D721Med (cell line): ENCODE data around the gene ERN1.

Source experiments
- DNase-seq: peaks from one replicate; pipeline ENCODE4 v3.0.0; 2011; ENCODE audit warnings: low spot score; ENCODE audit not compliant: insufficient read length
- FAIRE-seq: peaks from 2 replicates; lab custom pipeline; 2011; peaks lifted over from hg19 to GRCh38; lab: Jason Lieb, UNC
- TF ChIP-seq, protein P1 (sequence below): IDR thresholded peaks from 2 replicates; pipeline ENCODE4 v1.5.1; 2012; ENCODE audit warnings: mild to moderate bottlenecking, control low read depth; ENCODE audit not compliant: insufficient read depth; ENCODE audit errors: missing control alignments

Gene ERN1

GRCh38 chr17:64153565-64154312 lies 23.8 kb upstream of the ERN1 start:
- no peak for DNase-seq
- no peak for FAIRE-seq
- TF ChIP-seq, protein P1, sequence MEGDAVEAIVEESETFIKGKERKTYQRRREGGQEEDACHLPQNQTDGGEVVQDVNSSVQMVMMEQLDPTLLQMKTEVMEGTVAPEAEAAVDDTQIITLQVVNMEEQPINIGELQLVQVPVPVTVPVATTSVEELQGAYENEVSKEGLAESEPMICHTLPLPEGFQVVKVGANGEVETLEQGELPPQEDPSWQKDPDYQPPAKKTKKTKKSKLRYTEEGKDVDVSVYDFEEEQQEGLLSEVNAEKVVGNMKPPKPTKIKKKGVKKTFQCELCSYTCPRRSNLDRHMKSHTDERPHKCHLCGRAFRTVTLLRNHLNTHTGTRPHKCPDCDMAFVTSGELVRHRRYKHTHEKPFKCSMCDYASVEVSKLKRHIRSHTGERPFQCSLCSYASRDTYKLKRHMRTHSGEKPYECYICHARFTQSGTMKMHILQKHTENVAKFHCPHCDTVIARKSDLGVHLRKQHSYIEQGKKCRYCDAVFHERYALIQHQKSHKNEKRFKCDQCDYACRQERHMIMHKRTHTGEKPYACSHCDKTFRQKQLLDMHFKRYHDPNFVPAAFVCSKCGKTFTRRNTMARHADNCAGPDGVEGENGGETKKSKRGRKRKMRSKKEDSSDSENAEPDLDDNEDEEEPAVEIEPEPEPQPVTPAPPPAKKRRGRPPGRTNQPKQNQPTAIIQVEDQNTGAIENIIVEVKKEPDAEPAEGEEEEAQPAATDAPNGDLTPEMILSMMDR: no peak

DNA sequence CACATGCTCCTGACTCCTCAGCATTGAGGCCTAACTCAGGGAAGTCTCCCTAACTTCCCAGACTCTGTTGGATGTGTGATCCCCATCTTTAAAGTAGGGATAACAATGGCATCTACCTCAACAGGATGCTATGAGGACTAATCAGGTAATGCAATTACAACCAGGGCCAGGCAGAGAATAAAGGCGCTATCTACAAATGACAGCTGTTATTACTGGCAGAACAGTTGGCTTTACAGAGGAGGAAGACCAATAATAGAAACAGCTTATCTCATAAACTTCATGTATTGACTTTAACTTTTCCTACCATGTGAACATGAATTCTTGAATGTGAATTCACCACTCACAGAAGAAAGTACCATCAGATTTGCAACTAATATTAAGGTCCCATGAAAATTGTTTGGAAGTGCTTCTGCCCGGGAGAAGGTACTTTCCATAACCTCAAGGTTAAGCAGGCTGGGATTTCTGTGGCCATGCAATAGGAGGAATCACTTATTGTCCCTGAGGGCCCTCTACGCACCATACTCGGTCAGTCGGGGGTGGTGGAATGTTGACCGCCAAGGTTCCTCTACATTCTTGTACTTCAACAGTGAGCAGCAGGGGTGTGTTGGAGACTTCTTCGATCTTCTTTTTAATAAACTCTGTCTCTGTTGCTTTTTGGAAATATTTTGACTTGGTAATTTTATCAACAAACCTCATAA lies 22.6 kb upstream of the ERN1 start:
- TF ChIP-seq, protein P1: no peak
- FAIRE-seq: no peak
- DNase-seq: no peak

- no peak for DNase-seq
- TF ChIP-seq, protein P1: no peak
- FAIRE-seq: no peak
These were observed 21.0 kb upstream of the ERN1 start for GRCh38 chr17:64151016-64151368.

DNA sequence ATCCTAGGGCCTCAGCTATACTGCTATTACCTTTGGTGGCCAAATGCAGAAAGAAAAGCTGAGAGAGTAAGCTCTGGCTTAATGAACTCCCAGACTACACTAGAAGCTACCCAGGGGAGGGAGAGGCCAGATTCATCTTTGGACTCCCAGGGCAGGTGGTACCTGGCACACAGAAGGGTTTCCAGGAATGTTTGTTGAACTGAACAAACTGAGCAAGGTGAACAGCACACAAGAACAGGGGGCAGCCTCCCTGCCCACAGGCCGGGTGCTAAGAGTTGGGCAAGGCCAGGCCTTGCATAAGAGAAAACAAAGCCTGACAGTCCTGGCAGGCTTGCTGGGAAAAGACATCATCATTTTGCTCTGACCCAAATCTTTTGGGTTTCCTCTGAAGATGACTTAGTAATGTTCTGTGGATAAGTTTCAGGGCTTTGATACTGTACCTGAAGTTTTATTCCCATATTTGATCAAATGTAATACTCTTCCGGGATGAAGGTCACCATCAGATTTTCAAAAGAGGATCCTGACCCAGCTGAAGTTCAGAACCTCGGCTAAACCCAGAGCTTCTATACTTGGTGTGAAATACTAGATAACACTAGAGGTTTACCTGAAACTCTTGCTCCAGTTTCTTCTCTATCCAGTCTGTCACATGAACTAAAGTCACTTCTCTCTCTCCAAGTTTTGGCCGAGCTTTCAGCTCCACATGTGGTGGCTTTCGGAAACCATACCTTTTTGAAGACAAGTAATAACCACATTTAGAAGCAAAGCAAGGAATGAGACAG lies 20.5 kb upstream of the ERN1 start:
- TF ChIP-seq, protein P1: no peak
- DNase-seq (no peak), FAIRE-seq (no peak)

DNA sequence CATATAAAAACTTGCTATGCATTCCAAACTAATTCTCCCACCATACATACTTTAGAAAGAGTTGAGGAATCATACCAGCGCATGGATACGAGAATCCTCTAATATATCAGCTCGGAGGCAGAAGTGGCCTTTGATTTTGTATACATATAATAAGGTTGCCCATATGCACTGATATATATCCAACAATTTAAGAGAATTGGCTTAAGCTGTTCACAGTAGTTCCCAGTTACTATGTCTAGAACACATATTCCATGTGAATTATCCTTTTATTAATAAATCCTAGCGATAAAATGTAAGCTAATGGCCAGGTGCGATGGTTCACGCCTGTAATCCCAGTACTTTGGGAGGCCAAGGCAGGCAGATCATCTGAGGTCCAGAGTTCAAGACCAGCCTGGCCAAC lies 19.3 kb upstream of the ERN1 start:
- TF ChIP-seq, protein P1: no peak
- DNase-seq: no peak
- FAIRE-seq: no peak

DNA sequence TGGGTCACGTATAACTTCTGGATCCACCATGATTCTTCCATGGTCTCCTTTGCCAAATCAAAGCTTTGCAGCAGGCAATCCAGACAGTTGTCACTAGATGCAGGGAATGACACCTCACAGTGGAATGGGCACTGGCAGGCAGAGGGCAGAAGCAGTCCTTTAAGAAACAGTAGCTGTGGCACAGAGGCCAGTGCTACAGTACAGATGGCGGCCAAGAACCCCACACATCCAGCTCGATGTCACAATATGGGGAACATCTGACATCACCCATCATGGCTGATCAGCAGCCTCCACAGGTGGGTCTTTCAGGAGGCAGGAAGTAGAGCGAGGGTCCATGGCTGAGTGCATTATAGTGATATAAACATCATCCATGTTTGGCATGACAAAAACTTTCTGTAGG lies 18.8 kb upstream of the ERN1 start:
- FAIRE-seq (no peak), DNase-seq (no peak)
- TF ChIP-seq, protein P1: peak; percentile 39
